K562 (cell line): ENCODE measurements around the gene NUMB. TPM values are rescaled to one million over a fixed set of nuclear protein-coding genes. Genes with fewer than 3 reads are reported as not detected.

Experiments
- ATAC-seq: fragments of 200-7000 bp; cut with Tn5 transposase; 3 replicates; pipeline ENCODE4 v1.9.1; 2020; ENCODE audit warnings: moderate library complexity
- BruUV-seq: library from RNA; stranded (reverse); fragments of 400-500 nt; replicated peaks from 2 replicates; lab custom pipeline; 2021; lab: Mats Ljungman, UMichigan
- CTCF ChIA-PET: fragments of 300-600 bp; formaldehyde crosslinking; extraction: SDS; loops from one replicate; lab custom pipeline; 2021; ENCODE audit warnings: low intra/inter-chr PET ratio; lab: Yijun Ruan, JAX
- POLR2A ChIA-PET: fragments of 300-600, 350-650 bp; sonication (Branson Sonifier 250); formaldehyde crosslinking; extraction: SDS; loops from one replicate; lab custom pipeline; 2021; ENCODE audit warnings: antibody characterized with exemption, inconsistent platforms; lab: Yijun Ruan, JAX
- DNase-seq, 4 experiments: peaks; one replicate each; pipeline versions ENCODE4 v3.0.0 to v3.0.0-alpha.2; 2011 to 2018; ENCODE audit warnings: low spot score in 3 of 4, mixed read lengths in 3 of 4; ENCODE audit errors: extremely low read depth in 1 of 4
- FAIRE-seq: peaks from 2 replicates; lab custom pipeline; 2011; peaks lifted over from hg19 to GRCh38; lab: Jason Lieb, UNC
- H2AFZ ChIP-seq: 2 replicates; pipeline ENCODE4 v1.6.0; 2011; ENCODE audit warnings: low read depth, low read length, control low read depth, inconsistent platforms
- H3K27ac ChIP-seq: fragments of 200-600 bp; 3 replicates; pipeline ENCODE4 v1.8.0; 2011; ENCODE audit warnings: low read depth, mild to moderate bottlenecking, control low read depth, inconsistent platforms, low read length, moderate library complexity, mixed read lengths; ENCODE audit errors: extremely low read depth
- H3K27me3 ChIP-seq, 2 experiments: fragments of 300-600 bp in 1 of 2; 2 replicates in 1 of 2; 3 replicates in 1 of 2; pipeline versions ENCODE4 v1.6.0 to v1.8.0; 2011; ENCODE audit warnings: inconsistent platforms in 2 of 2, low read length in 2 of 2, mild to moderate bottlenecking in 1 of 2, mixed read lengths in 1 of 2, moderate library complexity in 1 of 2; ENCODE audit not compliant: control insufficient read depth in 2 of 2, insufficient read depth in 2 of 2
- H3K36me3 ChIP-seq: fragments of 300-600 bp; 3 replicates; pipeline ENCODE4 v1.8.0; 2011; ENCODE audit warnings: mild to moderate bottlenecking, low read length, inconsistent platforms; ENCODE audit not compliant: control insufficient read depth, insufficient read depth
- H3K4me1 ChIP-seq, 2 experiments: fragments of 200-600 bp in 1 of 2; replicated peaks in 1 of 2; 2 replicates in 1 of 2; 3 replicates in 1 of 2; pipeline versions ENCODE4 v1.5.1 to v1.8.0; 2011; ENCODE audit warnings: inconsistent platforms in 2 of 2, low read length in 2 of 2, mild to moderate bottlenecking in 1 of 2, mixed read lengths in 1 of 2, moderate library complexity in 1 of 2; ENCODE audit not compliant: control insufficient read depth in 2 of 2, insufficient read depth in 2 of 2
- H3K4me2 ChIP-seq: 2 replicates; pipeline ENCODE4 v1.6.1; 2011; ENCODE audit warnings: low read length, control low read depth, inconsistent platforms, mixed read lengths; ENCODE audit not compliant: insufficient read depth
- H3K4me3 ChIP-seq: fragments of 200-600 bp; sonication (generic), shearing (Covaris generic); 2 replicates; pipeline ENCODE4 v1.5.1; 2016; ENCODE audit warnings: control low read depth, inconsistent platforms
- H3K79me2 ChIP-seq: fragments of 200-600 bp; 3 replicates; pipeline ENCODE4 v1.8.0; 2011; ENCODE audit warnings: low read length, inconsistent platforms; ENCODE audit not compliant: control insufficient read depth, insufficient read depth
- H3K9ac ChIP-seq, 2 experiments: 2 replicates each; pipeline versions ENCODE4 v1.6.0 to v1.6.1; 2011; ENCODE audit warnings: low read depth in 2 of 2, low read length in 2 of 2, control low read depth in 1 of 2, inconsistent platforms in 1 of 2, mild to moderate bottlenecking in 1 of 2, mixed read lengths in 1 of 2; ENCODE audit not compliant: insufficient read depth in 1 of 2
- H3K9me1 ChIP-seq: one replicate; pipeline ENCODE4 v1.6.0; 2011; ENCODE audit warnings: inconsistent platforms, mild to moderate bottlenecking, low read length, moderate library complexity; ENCODE audit not compliant: control insufficient read depth, insufficient read depth
- H3K9me3 ChIP-seq: replicated peaks from 2 replicates; pipeline ENCODE4 v1.5.1; 2011; ENCODE audit warnings: low read depth, low read length, inconsistent platforms; ENCODE audit not compliant: control insufficient read depth, insufficient read depth
- H4K20me1 ChIP-seq: replicated peaks from 2 replicates; pipeline ENCODE4 v1.6.1; 2011; ENCODE audit warnings: low read length, inconsistent platforms, mixed read lengths; ENCODE audit not compliant: control insufficient read depth, insufficient read depth
- HDAC6 ChIP-seq: IDR thresholded peaks from 2 replicates; pipeline ENCODE4 v1.6.1; 2012; ENCODE audit warnings: low read depth, mild to moderate bottlenecking, control low read depth, inconsistent platforms, low read length, moderate library complexity
- MNT ChIP-seq, 2 experiments: fragments of 450-650 bp; conservative IDR thresholded peaks; 2 replicates each; pipeline ENCODE4 v1.6.1; 2017; ENCODE audit warnings: mild to moderate bottlenecking in 2 of 2, moderate library complexity in 2 of 2
- RBBP5 ChIP-seq: fragments of 200-600 bp; sonication (generic); IDR thresholded peaks from 2 replicates; pipeline ENCODE4 v1.6.1; 2012; ENCODE audit warnings: borderline replicate concordance, mild to moderate bottlenecking, low read length, control low read depth, inconsistent platforms; ENCODE audit not compliant: insufficient read depth, poor library complexity, severe bottlenecking
- WGBS: fragments of 100-300 bp; shearing (Covaris generic); methylation state at CpG from one replicate; pipeline ENCODE4 v1.1.6; 2016; ENCODE audit warnings: low coverage, mixed read lengths; ENCODE audit not compliant: insufficient coverage; ENCODE audit errors: missing lambda C conversion rate; 5-methylcytosine and 5-hydroxymethylcytosine counted together
- in situ Hi-C: fragments of 300-500 bp; cut with MboI; formaldehyde crosslinking; loops from 4 replicates; pipeline ENCODE4 v1.15.0; 2018; ENCODE audit warnings: inconsistent platforms, mixed read lengths
- intact Hi-C: fragments of 100-400 bp; cut with micrococcal nuclease; formaldehyde crosslinking; loops from 2 replicates; pipeline ENCODE4 v1.14.2; 2022
- polyA plus RNA-seq, 8 experiments: library from polyadenylated mRNA; depleted of rRNA in 4 of 8; stranded (reverse) in 5 of 8; unstranded in 3 of 8; fragments of >200 nt; fragmentation: Nextera tagmentation in 2 of 8; fragmentation: Illumina TruSeq in 1 of 8; extraction: Ambion mirVana in 2 of 8; extraction: Trizol in 1 of 8; gene quantifications; 2 replicates each; pipeline versions ENCODE4 v1.2.1 to v1.2.3, GENCODE V29; 2011 to 2014; ENCODE audit warnings: inconsistent platforms in 1 of 8, missing spikeins in 1 of 8
- total RNA-seq, 7 experiments: library from RNA; depleted of rRNA in 6 of 7; stranded (reverse); fragments of >200 nt in 6 of 7; fragmentation: Illumina TruSeq in 2 of 7; extraction: Trizol in 2 of 7; gene quantifications; 2 replicates each; pipeline versions ENCODE4 v1.2.1 to v1.2.3, GENCODE V29; 2011 to 2021; ENCODE audit warnings: low replicate concordance in 1 of 7

Gene NUMB
- total and polyA plus RNA-seq, 9 of the 15 experiments (the other 6 are each of a cell fraction or from before 2014, with no cell fraction given): 13.5 to 54.0 (median 32.3) TPM

GRCh38 chr14:73457924-73458182, 493 bp downstream of the NUMB start:
- Histone ChIP-seq H3K9me1 (no peaks in the 10 kb centered on the region), H3K4me1 (peaks cover 22 to 36% of the 10 kb centered on the region in 2 experiments), H3K9me3 (no peaks in the 10 kb centered on the region), H3K27ac (peak overlapping the region; percentile 79), H2AFZ (peak overlapping the region; percentile 76), H3K9ac (peak overlapping the region; percentile 76 to 95), H3K36me3 (no peaks in the 10 kb centered on the region; the same call in 2 of the 3 replicates), H3K4me3 (peak overlapping the region; percentile 89), H3K27me3 (no peaks in the 10 kb centered on the region), H3K4me2 (peak overlapping the region; percentile 81), H4K20me1 (no peaks in the 10 kb centered on the region), H3K79me2 (peaks cover 55% of the 10 kb centered on the region)
- POLR2A ChIA-PET: interaction anchor here (1.2 kb wide), 1 partner anchor 10 kb away, joined by 8 read pairs; no protein-coding TSS in a partner anchor
- DNase-seq: no peak
- no TSS peak for BruUV-seq
- TF ChIP-seq RBBP5: peak; percentile 53
- TF ChIP-seq HDAC6: no peak
- peak in 1 of 2 experiments; percentile 3; a peak in 1 of 4 replicates for TF ChIP-seq MNT (conservative IDR thresholded peaks at IDR 0.05)
- no peak for FAIRE-seq
- in situ Hi-C loops (loop anchor here (25.0 kb wide), 2 partner anchors 421 to 946 kb away; partner anchors contain the start of gene ZFYVE1), intact Hi-C loops (no loop called here)
- peak; percentile 18 for ATAC-seq
- CTCF ChIA-PET: no interaction called here
- 0% methylated on average over 2 of the region's 14 CpGs for WGBS
